Esophagus squamous epithelium (tissue), 4 donors: ENCODE measurements around the gene ECSIT.

Experiments used
- CTCF ChIP-seq, 6 experiments: fragments of 450-650 bp in 4 of 6; fragments of 200-600 bp in 2 of 6; sonication (generic) in 2 of 6; IDR thresholded peaks; one replicate each; pipeline ENCODE4 v1.5.1; 2016 to 2019; ENCODE audit warnings: antibody characterized with exemption in 6 of 6, mild to moderate bottlenecking in 4 of 6, moderate library complexity in 4 of 6
- POLR2A ChIP-seq, 4 donors: fragments of 450-650 bp; IDR thresholded peaks; one replicate each; pipeline ENCODE4 v1.6.1; 2017; ENCODE audit warnings: antibody characterized with exemption in 4 of 4, mild to moderate bottlenecking in 4 of 4, moderate library complexity in 3 of 4

DNA sequence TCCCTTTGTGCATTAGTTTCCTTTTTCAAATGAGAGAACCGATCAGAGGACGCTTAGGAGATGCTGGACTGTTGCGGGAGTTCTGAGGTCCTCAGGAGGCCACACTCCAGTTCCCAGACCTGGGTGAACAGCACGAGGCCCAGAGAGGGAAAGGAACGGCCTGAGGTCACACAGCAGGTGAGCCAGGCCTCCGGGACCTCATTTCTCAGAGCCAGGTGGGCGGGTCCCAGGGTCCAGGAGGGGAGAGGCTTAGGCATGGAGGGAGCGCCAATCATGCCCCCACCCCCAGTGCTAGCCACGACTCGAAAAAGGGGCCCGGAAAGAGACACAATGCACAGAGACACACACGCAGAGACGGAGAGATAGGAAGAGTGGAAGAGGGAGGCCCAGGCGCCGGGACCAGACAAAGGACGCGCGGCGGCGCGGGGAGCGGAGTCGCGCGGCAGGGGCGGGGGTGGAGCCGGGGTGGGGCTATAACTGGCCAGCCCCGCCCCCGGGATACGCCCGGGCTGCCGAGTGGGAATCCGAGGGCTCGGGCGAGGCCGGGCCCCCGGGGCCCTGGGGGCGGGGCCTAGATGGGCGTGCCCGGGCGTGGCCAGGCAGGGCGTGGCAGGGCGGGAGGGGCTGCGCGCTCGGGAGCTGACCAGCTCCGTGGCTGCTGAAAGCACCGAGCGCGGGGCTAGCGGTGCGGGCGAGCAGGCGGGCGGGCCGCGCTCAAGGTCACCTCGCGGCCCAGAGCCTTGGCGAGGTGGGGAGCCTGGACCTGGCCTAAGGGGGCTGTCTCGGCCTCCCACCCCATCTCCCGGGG is 49.6 kb downstream of the ECSIT start:
- no peak for TF ChIP-seq POLR2A (IDR thresholded peaks at IDR 0.05)
- no peak for TF ChIP-seq CTCF (IDR thresholded peaks at IDR 0.05)
